Amniotic stem cell (primary cell): Measurements from ENCODE around the gene RASSF5.

Source experiments
- DNase-seq: peaks from one replicate; lab custom pipeline; 2025; lab: John Stamatoyannopoulos, UW

The RASSF5 gene

GRCh38 chr1:206635080-206635977 is 128.0 kb downstream of the RASSF5 start, which contains the start of gene DYRK3:
Gene DYRK3, plus strand, starts transcription at chr1:206635536. Its CDS starts 168 bp downstream, at chr1:206635704.
- DNase-seq = peak; percentile 85

- DNase-seq = no peak
These were observed 128.6 kb downstream of the RASSF5 start for GRCh38 chr1:206635978-206636345.

GRCh38 chr1:206636671-206637070 is 129.3 kb downstream of the RASSF5 start:
- no peak for DNase-seq

GRCh38 chr1:206637605-206638004 is 130.3 kb downstream of the RASSF5 start:
- no peak for DNase-seq
